Activated gamma-delta T cell treated with anti-CD3 and anti-CD28 coated beads, Interleukin-2, amount 50 U/mL, for 16 hours (primary cell): Measurements from ENCODE around the gene SAMD14.

Source experiments
- DNase-seq: peaks from one replicate; pipeline ENCODE4 v3.0.0-alpha.2; 2020; ENCODE audit warnings: low read depth

Gene SAMD14

DNA sequence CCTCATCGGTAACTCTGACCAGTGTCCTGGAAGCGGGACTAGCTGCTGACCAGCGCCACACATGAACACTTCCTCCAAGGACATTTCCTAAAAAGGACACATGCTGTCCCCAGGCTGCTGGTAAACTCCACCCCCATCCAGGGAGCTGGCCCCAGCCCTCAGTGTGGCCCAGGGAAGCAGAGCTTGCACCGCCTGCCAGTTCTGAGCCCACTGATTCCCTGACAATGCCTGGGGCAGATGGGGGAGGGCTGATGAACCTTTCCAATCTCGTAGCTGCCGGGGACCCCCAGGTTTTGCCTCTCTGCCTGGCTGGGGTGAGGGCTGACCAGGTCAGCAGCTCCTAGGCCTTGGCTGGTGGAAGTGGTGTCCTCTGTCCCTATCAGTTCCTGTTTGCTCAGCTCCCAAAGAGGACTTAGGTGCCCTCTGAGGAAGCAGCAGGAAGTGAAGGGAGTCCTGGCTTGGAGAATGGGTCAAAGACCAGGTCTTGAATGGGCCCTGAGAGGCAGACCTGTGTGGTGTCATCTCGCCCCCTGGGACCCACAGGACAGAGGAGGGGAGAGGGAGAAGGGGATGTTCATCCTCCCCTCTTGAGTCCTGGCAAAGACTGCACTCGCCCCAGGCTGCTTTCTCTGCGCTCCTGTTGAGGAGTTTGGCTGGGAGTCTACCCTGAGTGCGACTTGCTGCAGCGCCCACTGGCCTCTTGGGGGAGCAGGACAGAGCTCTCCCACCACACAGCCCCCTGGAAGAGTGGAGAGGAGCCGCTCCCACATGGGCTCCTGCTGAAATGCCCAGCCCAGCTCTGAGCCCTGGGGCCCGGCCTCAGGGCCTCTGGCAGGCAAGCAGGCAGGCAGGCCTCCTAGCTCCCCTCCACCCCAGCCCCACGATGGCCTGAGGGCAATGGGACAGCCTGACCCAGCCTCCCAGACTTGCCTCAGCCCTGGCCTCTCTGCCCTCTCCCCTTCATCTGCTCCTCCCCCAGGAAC is 18.0 kb downstream of the SAMD14 start:
- no peak for DNase-seq

DNA sequence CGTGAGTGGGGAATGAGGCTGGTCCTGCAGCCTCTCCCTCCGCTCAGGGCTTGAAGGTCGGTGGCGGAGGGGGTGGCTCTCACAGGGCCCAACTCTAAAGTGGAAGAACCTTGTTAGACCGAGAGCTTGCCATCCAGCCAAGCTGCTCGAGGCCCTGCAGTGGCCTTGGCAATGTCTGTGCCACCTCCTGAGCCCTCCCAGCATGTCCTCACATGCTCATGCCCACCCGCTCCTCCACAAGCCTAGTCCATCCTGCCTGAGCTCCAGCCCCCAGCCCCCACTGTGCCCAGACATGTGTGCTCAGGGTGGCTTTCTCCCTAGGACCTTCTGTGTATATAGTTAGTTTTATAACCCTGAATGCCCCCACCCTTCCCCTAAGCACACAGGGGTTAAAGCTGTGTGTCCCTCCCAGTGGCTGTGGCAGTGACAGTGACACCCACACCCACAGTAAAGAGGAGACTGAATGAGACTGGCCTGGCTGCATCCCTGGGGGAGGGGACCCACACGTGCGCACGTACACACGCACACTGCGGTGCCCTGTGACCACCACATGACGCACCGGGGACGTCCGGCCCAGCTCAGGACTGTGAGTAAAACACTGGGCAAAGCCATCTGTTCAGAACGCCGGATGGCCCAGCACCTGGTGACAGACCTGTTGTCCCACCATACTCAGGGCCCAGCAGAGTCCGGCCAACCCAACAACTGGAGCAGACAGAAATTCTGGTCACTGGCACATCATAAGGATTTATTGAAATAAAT is 19.2 kb downstream of the SAMD14 start:
- no peak for DNase-seq

DNA sequence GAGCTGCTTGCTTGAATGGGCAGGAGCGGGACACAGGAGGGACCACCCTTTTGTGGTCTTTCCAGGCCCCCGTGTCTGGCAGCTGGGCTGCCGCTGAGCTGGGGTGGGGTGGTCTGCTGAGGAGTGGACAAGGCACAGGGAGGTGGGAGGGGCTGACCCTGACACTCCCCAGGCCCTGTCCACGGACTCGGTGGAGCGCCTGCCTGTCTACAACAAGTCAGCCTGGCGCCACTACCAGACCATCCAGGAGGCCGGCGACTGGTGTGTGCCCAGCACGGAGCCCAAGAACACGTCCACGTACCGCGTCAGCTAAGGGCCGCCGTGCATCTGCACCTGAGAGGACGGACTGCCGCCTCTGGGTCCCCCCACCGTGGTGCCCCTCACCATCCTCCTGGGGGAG is 20.2 kb downstream of the SAMD14 start:
- no peak for DNase-seq

DNA sequence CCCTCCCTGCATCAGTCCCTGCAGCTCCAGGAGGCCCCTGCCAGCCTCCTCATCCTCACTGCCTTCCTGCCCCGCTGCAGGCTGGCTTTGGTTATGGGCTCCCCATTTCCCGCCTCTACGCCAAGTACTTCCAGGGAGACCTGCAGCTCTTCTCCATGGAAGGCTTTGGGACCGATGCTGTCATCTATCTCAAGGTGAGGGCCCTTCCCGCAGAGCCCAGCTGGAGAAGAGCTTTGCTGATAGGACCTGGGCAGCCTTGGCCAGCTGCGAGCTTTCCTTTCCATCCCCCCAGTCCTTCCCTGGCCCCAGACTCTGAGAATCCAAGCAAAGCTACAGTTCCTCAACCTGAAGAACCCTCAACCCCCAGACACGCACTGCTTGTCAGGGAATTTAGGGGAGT is 20.8 kb downstream of the SAMD14 start:
- no peak for DNase-seq

DNA sequence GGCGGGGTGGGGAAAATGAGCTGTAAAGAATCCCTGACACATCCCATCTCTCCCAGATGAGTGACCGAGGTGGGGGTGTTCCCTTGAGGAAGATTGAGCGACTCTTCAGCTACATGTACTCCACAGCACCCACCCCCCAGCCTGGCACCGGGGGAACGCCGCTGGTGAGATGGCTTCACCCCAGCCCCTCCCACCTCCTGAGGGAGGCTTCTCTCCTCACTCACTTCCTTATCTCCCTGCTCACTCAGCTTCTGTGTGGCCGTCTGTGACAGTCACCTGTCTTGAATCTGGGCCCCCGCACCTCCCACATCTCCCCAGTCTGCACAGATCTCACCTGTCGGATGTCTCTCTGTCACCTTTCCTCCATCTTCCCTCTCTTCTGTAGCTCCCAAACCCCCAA is 21.4 kb downstream of the SAMD14 start:
- no peak for DNase-seq

DNA sequence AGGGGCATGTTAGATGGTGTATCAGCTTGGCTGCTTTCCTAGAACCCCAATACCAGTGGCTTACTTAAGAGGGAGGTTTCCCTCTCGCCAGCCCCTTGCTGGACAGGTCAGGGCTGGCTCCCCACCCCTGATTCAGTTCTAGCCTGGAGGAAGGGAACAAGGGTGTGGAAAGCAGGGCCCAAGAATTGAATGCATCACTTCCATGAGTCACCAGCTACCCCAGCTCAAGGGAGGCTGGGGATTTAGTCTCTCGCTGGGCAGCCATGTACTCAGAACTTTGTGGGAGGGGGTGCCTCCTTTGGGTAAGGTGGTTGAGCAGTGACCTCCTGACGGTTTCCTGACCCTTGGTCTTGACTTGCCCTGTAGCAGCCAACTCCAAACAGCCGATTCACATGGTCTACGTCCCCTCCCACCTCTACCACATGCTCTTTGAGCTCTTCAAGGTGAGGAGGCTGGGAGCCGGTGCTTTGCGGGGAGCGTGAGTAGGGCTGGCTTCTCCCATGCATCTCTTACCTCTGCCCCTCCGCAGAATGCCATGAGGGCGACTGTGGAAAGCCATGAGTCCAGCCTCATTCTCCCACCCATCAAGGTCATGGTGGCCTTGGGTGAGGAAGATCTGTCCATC is 22.1 kb downstream of the SAMD14 start:
- DNase-seq, result no peak

DNA sequence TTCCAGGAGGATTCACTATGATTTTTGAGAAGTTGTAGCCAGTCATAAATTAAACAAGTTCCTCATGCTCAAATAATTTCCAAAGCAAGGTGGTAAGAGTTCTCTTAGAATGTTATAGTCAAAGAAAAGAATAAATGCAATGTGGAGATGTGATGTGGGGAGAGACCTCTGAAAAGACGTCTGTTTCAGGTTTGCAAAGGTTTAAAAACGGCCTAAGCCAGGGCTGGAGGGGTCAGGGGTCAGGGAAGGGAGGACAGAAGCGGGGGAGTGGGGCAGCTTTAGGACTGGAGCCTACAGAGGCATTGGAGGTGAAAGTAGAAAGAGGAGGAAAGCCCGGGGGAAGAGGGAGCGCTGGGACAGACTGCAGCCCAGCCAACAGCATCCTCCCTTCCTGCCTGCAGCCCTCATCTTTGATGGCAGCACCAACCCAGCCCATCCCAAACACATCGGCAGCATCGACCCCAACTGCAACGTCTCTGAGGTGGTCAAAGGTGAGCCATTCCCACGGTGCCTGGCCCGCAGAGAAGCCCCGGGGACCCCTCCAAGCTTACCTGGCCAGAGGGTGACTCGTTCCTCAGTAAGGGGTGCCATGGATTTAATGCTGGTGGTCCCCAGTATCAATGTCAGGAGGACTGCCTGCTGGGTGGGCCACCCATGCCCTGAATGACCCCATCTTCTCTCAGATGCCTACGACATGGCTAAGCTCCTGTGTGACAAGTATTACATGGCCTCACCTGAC is 23.4 kb downstream of the SAMD14 start:
- no peak for DNase-seq

DNA sequence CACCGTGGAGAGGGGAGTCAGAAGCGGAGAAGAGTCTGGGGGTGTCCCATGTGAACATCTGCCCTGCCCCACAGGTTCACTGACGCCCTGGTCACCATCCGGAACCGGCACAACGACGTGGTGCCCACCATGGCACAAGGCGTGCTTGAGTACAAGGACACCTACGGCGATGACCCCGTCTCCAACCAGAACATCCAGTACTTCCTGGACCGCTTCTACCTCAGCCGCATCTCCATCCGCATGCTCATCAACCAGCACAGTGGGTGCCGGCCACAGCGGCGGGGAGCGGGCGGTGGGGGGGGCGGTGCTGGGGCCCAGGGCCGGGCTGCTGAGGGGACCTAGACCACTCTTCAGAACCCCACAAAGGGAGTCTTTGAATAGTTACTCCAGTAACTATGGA is 24.1 kb downstream of the SAMD14 start:
- no peak for DNase-seq

DNA sequence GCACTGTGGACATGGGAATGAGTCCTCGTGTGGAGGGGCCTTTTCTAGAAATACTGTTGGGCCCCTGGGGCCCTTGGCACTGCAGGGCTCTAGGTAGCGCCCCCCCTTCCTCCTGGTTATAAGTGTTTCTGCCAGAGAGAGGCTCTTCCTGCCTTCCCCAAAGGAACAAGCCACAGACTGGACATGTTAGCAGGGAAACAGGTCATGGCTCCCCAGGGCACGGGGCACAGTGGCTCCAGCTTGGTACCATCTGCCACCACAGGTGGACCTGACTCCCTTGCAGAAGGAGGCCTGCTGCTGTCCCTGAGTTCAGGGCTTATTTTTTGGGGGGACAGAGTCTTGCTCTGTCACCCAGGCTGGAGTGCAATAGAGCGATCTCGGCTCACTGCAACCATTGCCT is 26.0 kb downstream of the SAMD14 start:
- no peak for DNase-seq

DNA sequence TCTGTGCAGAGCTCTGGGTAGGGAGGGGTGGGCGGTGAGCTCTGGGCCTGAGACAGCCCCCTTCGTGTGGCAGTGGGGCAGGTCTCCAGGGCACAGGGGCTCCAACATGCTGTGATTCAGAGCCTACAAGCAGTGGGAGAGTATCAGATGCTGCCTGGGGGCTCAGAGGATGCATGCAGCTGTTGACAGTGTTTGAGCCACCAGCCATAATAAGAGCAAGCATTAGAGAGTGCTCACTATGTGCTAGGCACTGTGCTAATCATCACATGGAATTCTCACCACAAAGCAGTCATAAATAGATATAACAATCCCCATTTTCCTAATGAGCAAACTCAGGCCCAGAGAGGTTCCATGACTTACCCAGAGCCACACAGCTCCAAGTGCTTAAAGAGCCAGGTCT is 26.7 kb downstream of the SAMD14 start:
- DNase-seq, result no peak

DNA sequence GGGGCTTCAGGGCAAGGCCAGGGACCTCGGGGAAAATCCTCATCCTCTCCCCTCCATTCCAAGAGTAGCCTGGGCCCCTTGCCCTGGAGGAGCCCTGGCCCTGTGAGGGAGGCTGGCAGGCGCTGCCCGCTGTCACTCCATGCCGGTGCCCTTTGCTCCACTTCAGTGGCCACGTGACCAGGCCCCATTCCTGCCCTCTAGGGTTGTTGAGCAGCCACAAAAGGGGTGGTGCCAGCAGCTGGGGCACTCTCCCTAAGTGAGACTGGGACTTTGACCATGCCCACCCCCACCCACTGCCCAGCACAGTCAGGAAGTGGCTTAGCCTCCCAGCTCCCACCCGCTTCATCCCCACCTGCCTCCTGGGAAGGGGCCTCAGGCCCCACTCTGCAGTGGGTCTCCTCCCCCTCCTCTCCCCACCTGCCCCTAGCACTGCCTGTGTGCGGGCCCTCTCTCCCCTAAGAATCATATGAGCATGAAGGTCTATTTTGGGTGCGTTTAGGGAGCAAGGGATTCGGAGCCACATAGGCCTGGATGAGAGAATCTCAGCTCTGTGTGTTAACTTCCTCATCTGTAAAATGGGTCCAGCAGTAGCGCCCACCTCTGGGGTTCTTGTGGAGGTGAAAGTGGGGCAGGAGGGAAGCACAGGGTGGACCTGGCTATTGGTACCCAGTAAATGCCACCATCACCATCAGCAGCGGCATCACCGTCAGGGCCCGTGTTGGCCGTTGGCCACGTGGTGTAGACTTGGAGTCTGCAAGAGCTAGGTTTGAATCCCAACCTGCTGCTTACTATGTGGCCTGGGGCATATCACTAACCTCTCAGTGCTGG is 27.6 kb downstream of the SAMD14 start:
- no peak for DNase-seq

DNA sequence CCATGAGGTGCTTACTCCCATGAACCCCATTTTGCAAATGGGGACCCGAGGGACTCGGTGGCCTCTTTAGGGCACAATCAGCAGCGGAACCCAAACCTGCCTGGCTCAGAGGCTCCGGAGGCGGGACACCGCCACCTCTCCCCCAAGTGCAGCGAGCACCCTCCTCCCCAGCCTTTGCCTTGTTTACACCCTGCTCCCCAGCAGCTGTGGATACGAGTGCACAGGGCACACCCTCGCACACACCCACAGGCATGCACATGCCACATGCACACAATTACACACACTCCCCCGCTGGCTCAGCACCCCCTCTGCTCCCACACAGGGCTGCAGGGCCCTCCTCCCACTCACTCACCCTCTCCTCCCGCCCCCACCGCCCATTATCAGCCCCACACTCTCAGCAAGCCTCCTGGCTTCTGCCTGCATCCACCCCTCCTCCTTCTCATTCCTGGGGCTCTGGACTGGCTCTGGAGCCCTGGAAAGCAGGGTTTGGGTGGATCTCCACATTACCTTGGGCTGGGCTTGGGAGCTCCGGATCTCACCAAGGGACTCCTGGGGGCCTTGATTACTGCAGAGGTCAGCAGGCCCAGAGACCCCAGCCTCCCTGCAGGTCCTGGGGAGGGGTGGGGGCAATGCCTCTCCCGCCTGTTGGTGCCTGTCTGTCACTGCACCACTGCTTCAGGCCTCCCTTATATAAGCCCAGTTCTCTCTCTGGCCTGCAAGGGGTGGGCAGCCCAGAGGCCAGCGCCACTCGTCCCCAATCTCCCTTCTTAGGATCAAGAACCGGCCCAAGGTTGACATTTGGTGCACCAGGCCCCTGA is 28.4 kb downstream of the SAMD14 start:
- no peak for DNase-seq

DNA sequence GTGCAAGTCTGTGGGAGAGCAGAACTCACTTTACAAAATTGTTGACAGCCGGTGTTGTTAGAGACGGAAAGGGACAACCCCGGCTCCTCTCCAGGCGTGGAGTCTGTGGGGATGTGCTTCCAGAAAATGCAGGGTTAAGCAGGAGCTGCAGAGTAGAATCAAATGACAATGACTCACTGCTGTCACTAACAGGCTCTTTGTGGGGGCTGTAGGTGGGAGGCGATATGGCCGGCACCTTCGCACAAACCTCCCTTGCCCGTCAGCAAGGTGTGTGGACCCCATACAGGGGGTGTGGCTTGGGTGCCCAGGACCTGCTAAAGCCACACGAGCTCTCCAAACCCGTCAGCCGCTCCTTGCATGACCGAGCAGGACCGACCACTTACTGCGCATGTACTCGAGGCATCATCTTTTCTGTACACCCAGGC is 29.0 kb downstream of the SAMD14 start:
- no peak for DNase-seq

DNA sequence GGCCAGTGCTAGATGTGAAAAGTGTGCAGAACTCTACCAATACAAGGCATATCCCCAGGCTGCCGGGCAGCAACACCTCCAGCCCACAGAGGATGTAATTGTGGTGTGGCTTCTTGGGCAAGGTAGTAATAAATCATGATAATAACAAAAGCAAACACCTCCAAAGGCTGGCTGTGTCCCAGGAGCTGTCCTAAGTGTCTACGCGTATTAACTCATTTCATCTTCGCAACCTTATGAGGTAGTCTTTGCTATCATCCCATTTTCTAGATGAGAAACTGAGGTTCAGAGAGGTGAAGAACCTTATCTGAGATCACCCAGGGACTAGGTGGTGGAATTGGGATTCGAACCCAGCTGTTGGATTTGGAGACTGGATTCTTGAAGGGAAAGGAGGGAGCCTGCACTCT is 29.5 kb downstream of the SAMD14 start:
- no peak for DNase-seq

DNA sequence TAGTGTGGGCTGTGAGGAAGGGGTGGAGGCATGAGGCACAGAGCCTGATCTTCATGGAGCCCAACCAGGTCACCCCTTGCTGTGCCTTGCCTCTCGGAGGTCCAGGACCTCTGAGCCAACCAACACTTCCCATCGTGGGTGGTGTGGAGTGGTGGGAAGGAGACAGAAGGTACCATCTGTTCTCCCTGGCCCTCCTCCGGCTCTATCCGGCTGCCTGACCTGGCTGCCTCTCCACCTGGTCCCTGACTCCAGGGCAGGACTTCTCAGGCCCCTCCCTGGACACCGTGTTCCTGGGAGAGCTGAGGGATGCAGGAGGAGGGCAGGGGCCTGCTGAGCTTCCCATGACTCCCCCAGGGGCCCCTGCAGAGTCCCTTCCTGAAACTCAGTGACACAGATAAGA is 31.0 kb downstream of the SAMD14 start:
- no peak for DNase-seq

DNA sequence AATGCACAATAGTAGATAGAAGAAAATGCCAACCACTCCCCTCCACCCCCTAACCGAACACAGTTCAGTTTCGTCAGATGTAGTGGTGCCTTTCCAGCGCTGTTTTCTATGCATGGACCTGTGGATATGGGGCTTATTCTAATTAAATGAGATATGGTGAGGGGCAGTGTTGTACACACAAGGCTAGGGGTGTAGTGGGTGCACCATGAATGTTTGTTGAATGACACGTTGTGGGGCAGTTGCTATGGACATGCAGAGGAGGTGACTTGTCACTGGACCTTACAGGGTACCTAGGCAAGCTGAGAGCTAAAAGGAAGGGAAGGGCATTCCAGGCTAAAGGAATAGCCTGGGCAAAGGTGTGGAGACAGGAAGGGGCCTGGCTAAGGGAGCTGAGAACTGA is 31.4 kb downstream of the SAMD14 start:
- no peak for DNase-seq

DNA sequence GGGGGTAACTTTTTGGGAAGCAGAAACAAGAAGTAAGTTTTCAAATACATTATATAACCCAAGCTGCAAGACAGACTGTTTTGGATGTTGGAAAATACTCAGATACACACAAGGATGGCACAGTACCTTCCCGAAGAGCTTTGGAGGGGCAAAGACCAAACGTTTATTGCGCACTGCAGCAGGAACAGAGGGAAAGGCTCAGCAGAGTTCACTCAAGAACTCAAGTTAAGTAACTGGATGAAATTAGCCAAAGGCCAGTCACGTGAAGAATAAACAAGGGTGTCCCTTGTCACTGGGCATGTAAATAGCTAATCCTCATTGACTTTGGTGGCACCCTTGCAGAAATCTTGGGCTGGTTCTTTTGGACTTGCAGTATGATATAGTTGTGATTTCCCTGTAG is 32.0 kb downstream of the SAMD14 start:
- DNase-seq, result no peak

DNA sequence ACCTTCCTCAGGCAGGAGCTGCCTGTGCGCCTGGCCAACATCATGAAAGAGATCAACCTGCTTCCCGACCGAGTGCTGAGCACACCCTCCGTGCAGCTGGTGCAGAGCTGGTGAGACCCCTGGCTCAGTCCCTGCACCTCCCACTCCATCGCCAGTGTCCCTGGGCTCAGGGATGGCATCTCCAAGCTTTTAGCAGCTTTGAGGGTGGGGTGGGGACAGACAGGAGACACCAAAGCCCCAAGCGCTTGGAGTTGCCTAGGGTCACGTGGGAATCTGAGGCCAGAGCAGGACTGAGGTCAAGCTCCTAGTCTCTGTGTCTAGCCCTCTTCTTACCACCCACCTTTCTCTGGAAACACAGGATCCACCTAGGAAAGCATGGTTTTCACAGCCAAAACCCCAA is 32.5 kb downstream of the SAMD14 start:
- no peak for DNase-seq

DNA sequence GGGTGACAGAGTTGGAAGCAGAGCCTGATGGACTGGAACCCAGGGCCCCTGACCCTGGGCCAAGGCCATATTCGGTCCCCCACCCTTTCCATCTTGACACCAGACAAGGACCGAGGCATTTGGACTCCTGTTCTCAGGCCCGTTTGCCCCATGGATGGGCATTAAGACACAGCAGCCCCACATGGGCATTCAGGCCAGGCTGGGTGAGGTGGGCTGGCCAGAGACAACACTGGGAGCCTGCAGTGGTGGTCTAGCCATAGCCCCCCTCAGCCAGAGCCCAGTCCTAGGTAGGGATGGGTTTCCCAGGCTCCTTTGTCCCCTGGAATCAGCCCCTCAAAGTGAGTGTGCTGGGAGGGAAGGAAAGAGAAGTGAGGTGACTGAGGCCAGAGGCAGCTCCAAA is 33.2 kb downstream of the SAMD14 start:
- DNase-seq, result no peak

DNA sequence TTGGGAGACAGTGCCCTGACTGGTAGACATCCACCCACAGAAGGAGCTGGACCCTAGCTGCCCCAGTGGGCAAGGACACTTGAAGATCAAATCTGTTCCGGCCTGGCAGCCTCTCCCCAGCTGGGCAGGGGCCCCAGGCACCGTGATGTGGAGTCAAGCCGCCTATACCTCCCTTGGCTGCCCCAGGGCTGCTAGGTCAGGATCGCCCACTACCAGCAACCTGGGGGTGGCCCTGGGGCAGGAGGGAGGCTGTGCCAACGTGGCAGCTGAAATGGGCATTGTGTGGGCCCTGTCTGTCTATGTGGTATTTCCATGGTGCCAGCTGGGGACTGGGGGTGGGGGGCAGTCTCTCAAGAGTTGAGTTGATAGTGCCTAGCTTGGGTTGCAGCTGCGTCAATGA is 33.9 kb downstream of the SAMD14 start:
- DNase-seq, result no peak
